ENCODE measurements around the gene RGS6.
A peak's percentile ranks its signal among the peaks of the same experiment; 100 is the strongest.

Gene RGS6

GRCh38 chr14:72182708-72183432 is 250.6 kb downstream of the RGS6 start:
- intact Hi-C loops (cut with DNase I): no loop called here

GRCh38 chr14:72183631-72184030 is 251.4 kb downstream of the RGS6 start:
- intact Hi-C loops (cut with DNase I): no loop called here
- no peak for DNase-seq

More at GRCh38 chr14:72182708-72183432, 250.6 kb downstream of the RGS6 start:
- no peak for DNase-seq

- peak in 5 of 42 donors; percentile 9 to 41 (median 17) for DNase-seq
- intact Hi-C loops (cut with DNase I): no loop called here
Observed at GRCh38 chr14:72186523-72186922, 254.3 kb downstream of the RGS6 start.

- no peak for DNase-seq
- intact Hi-C loops (cut with DNase I): no loop called here
Observed at GRCh38 chr14:72196237-72197015, 264.2 kb downstream of the RGS6 start.

GRCh38 chr14:72201645-72202044 is 269.4 kb downstream of the RGS6 start:
- intact Hi-C loops (cut with DNase I): no loop called here

GRCh38 chr14:72213424-72213823 is 281.2 kb downstream of the RGS6 start:
- no peak for DNase-seq
- intact Hi-C loops (cut with DNase I): no loop called here

More at GRCh38 chr14:72201645-72202044, 269.4 kb downstream of the RGS6 start:
- no peak for DNase-seq

GRCh38 chr14:72215080-72215479 is 282.9 kb downstream of the RGS6 start:
- intact Hi-C loops (cut with DNase I): no loop called here
- no peak for DNase-seq

GRCh38 chr14:72217135-72217534 is 284.9 kb downstream of the RGS6 start:
- intact Hi-C loops (cut with DNase I): no loop called here
- no peak for DNase-seq

- DNase-seq: peak in 22 of 42 donors; percentile 3 to 70 (median 28)
- intact Hi-C loops (cut with DNase I): no loop called here
Observed at GRCh38 chr14:72222046-72222445, 289.8 kb downstream of the RGS6 start.

- intact Hi-C loops (cut with DNase I): no loop called here
- DNase-seq: no peak
Observed at GRCh38 chr14:72236629-72237028, 304.4 kb downstream of the RGS6 start.

GRCh38 chr14:72237722-72238666 is 305.8 kb downstream of the RGS6 start:
- DNase-seq: no peak
- intact Hi-C loops (cut with DNase I): no loop called here

- intact Hi-C loops (cut with DNase I): no loop called here
- no peak for DNase-seq
Observed at GRCh38 chr14:72243309-72244293, 311.4 kb downstream of the RGS6 start.

GRCh38 chr14:72247896-72248465 is 315.8 kb downstream of the RGS6 start:
- DNase-seq: no peak
- intact Hi-C loops (cut with DNase I): no loop called here

GRCh38 chr14:72253503-72253902 is 321.3 kb downstream of the RGS6 start:
- intact Hi-C loops (cut with DNase I): no loop called here
- DNase-seq: no peak

GRCh38 chr14:72254202-72254936 is 322.1 kb downstream of the RGS6 start:
- no peak for DNase-seq
- intact Hi-C loops (cut with DNase I): no loop called here

- no peak for DNase-seq
- intact Hi-C loops (cut with DNase I): no loop called here
Observed at GRCh38 chr14:72254937-72255472, 322.8 kb downstream of the RGS6 start.

GRCh38 chr14:72256055-72256454 is 323.8 kb downstream of the RGS6 start:
- DNase-seq: no peak
- intact Hi-C loops (cut with DNase I): no loop called here

Measured in head of caudate nucleus (tissue), 42 donors.